Mammary epithelial cell (primary cell): ENCODE measurements around the gene YPEL2.

Experiments used
- CTCF ChIP-seq, 2 donors: IDR thresholded peaks in 1 of 2; conservative IDR thresholded peaks in 1 of 2; 2 replicates each; pipeline ENCODE4 v1.5.1; 2011 to 2012; ENCODE audit warnings: inconsistent platforms in 2 of 2, low read length in 2 of 2, mild to moderate bottlenecking in 2 of 2, control low read depth in 1 of 2, low read depth in 1 of 2; ENCODE audit not compliant: insufficient read depth in 1 of 2; ENCODE audit errors: extremely low read depth in 1 of 2
- EZH2 ChIP-seq: IDR thresholded peaks from 2 replicates; pipeline ENCODE4 v1.6.1; 2012; ENCODE audit warnings: low read length, inconsistent platforms, borderline replicate concordance

GRCh38 chr17:59423903-59424302, 92.4 kb downstream of the YPEL2 start:
- no peak for TF ChIP-seq CTCF (conservative IDR thresholded peaks at IDR 0.05 in 1 of 2, IDR thresholded peaks at IDR 0.05 in 1 of 2; ENCODE audit: extremely low read depth in 1 of 2, insufficient read depth in 1 of 2, low read depth in 1 of 2, low read length in 2 of 2)
- TF ChIP-seq EZH2, result no peak
